B cell (primary cell): Measurements from ENCODE around the gene CRTAP. TPM values are rescaled to one million over a fixed set of nuclear protein-coding genes. Genes with fewer than 3 reads are reported as not detected.
"Not testable (repeated sequence)": the region's sequence is repeated elsewhere in the genome, so short reads cannot be mapped to it uniquely, and the experiment has no call there.

ENCODE experiments used
- ATAC-seq: fragments of 200-7000 bp; cut with Tn5 transposase; one replicate; pipeline ENCODE4 v1.10.0; 2021; ENCODE audit warnings: low read depth, mild to moderate bottlenecking, moderate number of reproducible peaks, moderate library complexity
- CTCF ChIA-PET: fragments of 350-600 bp; sonication (Branson Sonifier 250); formaldehyde crosslinking; loops from one replicate; lab custom pipeline; 2021; ENCODE audit warnings: antibody characterized with exemption, inconsistent platforms; lab: Charles Lee
- POLR2A ChIA-PET: fragments of 350-600 bp; sonication (Branson Sonifier 250); formaldehyde crosslinking; loops from one replicate; lab custom pipeline; 2021; ENCODE audit warnings: antibody characterized with exemption; lab: Charles Lee
- DNase-seq: peaks from one replicate; pipeline ENCODE4 v3.0.0; 2013
- H2AFZ ChIP-seq: 2 replicates; pipeline ENCODE4 v1.6.1; 2012; ENCODE audit warnings: mild to moderate bottlenecking, low read depth, low read length; ENCODE audit not compliant: insufficient read depth, poor library complexity, severe bottlenecking
- H3K27ac ChIP-seq, 2 donors: 1 replicate in 1 of 2; 2 replicates in 1 of 2; pipeline ENCODE4 v1.5.1; 2012 to 2013; ENCODE audit warnings: low read length in 2 of 2, mild to moderate bottlenecking in 2 of 2, moderate library complexity in 1 of 2
- H3K27me3 ChIP-seq, 4 experiments: fragments of 200-600 bp in 1 of 4; sonication (generic) in 1 of 4; replicated peaks in 1 of 4; 1 replicate in 2 of 4; 2 replicates in 2 of 4; pipeline versions ENCODE4 v1.6.1 to v1.7.0; 2013 to 2016; ENCODE audit warnings: low read length in 3 of 4, mild to moderate bottlenecking in 2 of 4, mixed read lengths in 1 of 4, moderate library complexity in 1 of 4; ENCODE audit not compliant: insufficient read depth in 4 of 4, control insufficient read depth in 3 of 4; ENCODE audit errors: control extremely low read depth in 1 of 4
- H3K36me3 ChIP-seq, 2 experiments: replicated peaks in 1 of 2; 1 replicate in 1 of 2; 2 replicates in 1 of 2; pipeline versions ENCODE4 v1.6.1 to v1.7.1; 2013; ENCODE audit warnings: low read length in 1 of 2; ENCODE audit not compliant: insufficient read depth in 2 of 2, control insufficient read depth in 1 of 2; ENCODE audit errors: control extremely low read depth in 1 of 2, extremely low read depth in 1 of 2
- H3K4me1 ChIP-seq, 2 donors: fragments of 200-600 bp in 1 of 2; sonication (generic) in 1 of 2; 1 replicate in 1 of 2; 2 replicates in 1 of 2; pipeline versions ENCODE4 v1.5.1 to v1.6.1; 2013 to 2017; ENCODE audit warnings: low read length in 2 of 2; ENCODE audit not compliant: control insufficient read depth in 2 of 2, insufficient read depth in 2 of 2
- H3K4me2 ChIP-seq: replicated peaks from 2 replicates; pipeline ENCODE3; 2012; ENCODE audit warnings: mild to moderate bottlenecking, low read depth, low read length; ENCODE audit not compliant: poor library complexity, severe bottlenecking
- H3K4me3 ChIP-seq, 5 experiments: fragments of 200-600 bp in 1 of 5; sonication (generic) in 1 of 5; 1 replicate in 3 of 5; 2 replicates in 2 of 5; pipeline versions ENCODE4 v1.5.1 to v1.7.0; 2011 to 2016; ENCODE audit warnings: low read length in 4 of 5, mild to moderate bottlenecking in 4 of 5, low read depth in 2 of 5, control low read depth in 1 of 5, moderate library complexity in 1 of 5; ENCODE audit not compliant: insufficient read depth in 1 of 5; ENCODE audit errors: control extremely low read depth in 1 of 5, extremely low read depth in 1 of 5
- H3K79me2 ChIP-seq: fragments of 200-600 bp; sonication (generic); one replicate; pipeline ENCODE4 v1.6.0; 2016; ENCODE audit warnings: low read length; ENCODE audit not compliant: control insufficient read depth, insufficient read depth
- H3K9ac ChIP-seq: fragments of 200-600 bp; sonication (generic); 2 replicates; pipeline ENCODE4 v1.6.1; 2017; ENCODE audit warnings: mild to moderate bottlenecking, low read length, moderate library complexity
- H3K9me3 ChIP-seq, 3 donors: one replicate each; pipeline versions ENCODE4 v1.6.1 to v1.7.1; 2013; ENCODE audit warnings: low read length in 2 of 3; ENCODE audit not compliant: control insufficient read depth in 2 of 3, insufficient read depth in 1 of 3; ENCODE audit errors: control extremely low read depth in 1 of 3
- H4K20me1 ChIP-seq: 2 replicates; pipeline ENCODE4 v1.6.0; 2012; ENCODE audit warnings: mild to moderate bottlenecking, low read length; ENCODE audit not compliant: insufficient read depth, control insufficient read depth, poor library complexity, severe bottlenecking
- H3K27ac Mint-ChIP-seq: one replicate; pipeline ENCODE4 v1.8.0; 2021; ENCODE audit warnings: mixed read lengths
- H3K27me3 Mint-ChIP-seq: one replicate; pipeline ENCODE4 v1.8.0; 2021; ENCODE audit warnings: mixed read lengths
- H3K4me1 Mint-ChIP-seq: one replicate; pipeline ENCODE4 v1.8.0; 2021; ENCODE audit warnings: mixed read lengths
- H3K4me3 Mint-ChIP-seq: one replicate; pipeline ENCODE4 v1.8.0; 2021; ENCODE audit warnings: mixed read lengths
- H3K9me3 Mint-ChIP-seq: one replicate; pipeline ENCODE4 v1.8.0; 2022; ENCODE audit warnings: mixed read lengths; ENCODE audit not compliant: insufficient read depth
- CTCF ChIP-seq: fragments of 200-600 bp; IDR thresholded peaks from one replicate; pipeline ENCODE4 v1.8.0; 2022; ENCODE audit warnings: antibody characterized with exemption, mild to moderate bottlenecking
- EZH2 ChIP-seq: IDR thresholded peaks from 2 replicates; pipeline ENCODE4 v1.6.1; 2012; ENCODE audit warnings: borderline replicate concordance, low read depth, mild to moderate bottlenecking, moderate library complexity, low read length; ENCODE audit not compliant: insufficient read depth, poor library complexity, severe bottlenecking
- WGBS: methylation state at CpG from one replicate; pipeline ENCODE4 v1.1.5; 2013; ENCODE audit warnings: missing lambda C conversion rate; ENCODE audit not compliant: insufficient coverage; 5-methylcytosine and 5-hydroxymethylcytosine counted together
- intact Hi-C: fragments of 100-400 bp; cut with micrococcal nuclease; formaldehyde crosslinking; loops from one replicate; pipeline ENCODE4 v1.10.0; 2022
- polyA plus RNA-seq: library from polyadenylated mRNA; depleted of rRNA; stranded (reverse); fragments of >200 nt; gene quantifications from 2 replicates; pipeline ENCODE4 v1.2.3, GENCODE V29; 2012
- total RNA-seq, 2 donors: library from RNA; stranded (reverse); fragments of 120-200 nt in 1 of 2; gene quantifications; 1 replicate in 1 of 2; 2 replicates in 1 of 2; pipeline versions ENCODE4 v1.2.3 to v1.2.4, GENCODE V29; 2013 to 2022

Gene CRTAP
- total and polyA plus RNA-seq, 2 donors (not counting 1 experiment from before 2014, with no cell fraction given), result 20.3 to 55.0 TPM

- ChIA-PET CTCF (no interaction called here), POLR2A (no interaction called here)
- H4K20me1 ChIP-seq, result no peaks in the 10 kb centered on the region
- no peak overlapping the region for H3K27ac ChIP-seq
- no peak overlapping the region for H3K27ac Mint-ChIP-seq
- 88% methylated on average over 1 of the region's 1 CpG for WGBS
- no peaks in the 10 kb centered on the region for H3K27me3 ChIP-seq
- no peak overlapping the region for H3K9ac ChIP-seq
- no peak overlapping the region for H3K4me3 Mint-ChIP-seq
- no peak for DNase-seq
- H3K4me1 ChIP-seq, result no peaks in the 10 kb centered on the region
- ATAC-seq, result no peak
- no peak overlapping the region for H3K4me2 ChIP-seq
- peaks cover 10% of the 10 kb centered on the region for H3K9me3 Mint-ChIP-seq
- peaks cover 1 to 10% (median 9%) of the 10 kb centered on the region in 3 donors for H3K9me3 ChIP-seq
- intact Hi-C loops, result no loop called here
- H3K4me3 ChIP-seq, result no peak overlapping the region
- no peaks in the 10 kb centered on the region for H3K4me1 Mint-ChIP-seq
- TF ChIP-seq CTCF (no peak), EZH2 (no peak)
- H3K27me3 Mint-ChIP-seq, result peaks cover 4% of the 10 kb centered on the region
- no peak overlapping the region for H2AFZ ChIP-seq
- no peaks in the 10 kb centered on the region for H3K79me2 ChIP-seq
- no peaks in the 10 kb centered on the region for H3K36me3 ChIP-seq
These were observed 65.3 kb downstream of the CRTAP start for GRCh38 chr3:33179132-33179531.

DNA sequence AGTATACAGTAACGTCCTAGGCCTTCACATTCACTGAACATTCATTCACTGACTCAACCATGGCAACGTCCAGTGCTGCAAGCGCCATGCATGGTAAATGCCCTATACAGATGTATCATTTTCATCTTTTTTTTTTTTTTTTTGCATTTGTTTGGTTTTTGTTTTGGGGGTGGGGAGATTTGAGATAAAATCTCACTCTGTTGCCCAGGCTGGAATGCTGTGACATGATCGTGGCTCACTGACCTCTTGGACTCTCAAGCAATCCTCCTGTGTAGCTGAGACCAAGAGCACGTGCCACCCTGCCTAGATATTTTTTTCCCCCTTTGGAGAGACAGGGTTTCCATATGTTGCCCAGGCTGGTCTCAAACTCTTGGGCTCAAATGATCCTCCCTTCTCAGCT lies 67.4 kb downstream of the CRTAP start:
- H3K27me3 ChIP-seq, result peaks cover 0 to 5% (median 0%) of the 10 kb centered on the region in 4 experiments
- peaks cover 1 to 10% (median 9%) of the 10 kb centered on the region in 3 donors for H3K9me3 ChIP-seq
- WGBS, result 100% methylated on average over 2 of the region's 5 CpGs
- no peak overlapping the region for H3K4me3 ChIP-seq
- intact Hi-C loops, result no loop called here
- H3K36me3 ChIP-seq, result no peaks in the 10 kb centered on the region
- H3K4me2 ChIP-seq, result no peak overlapping the region
- DNase-seq (no peak), ATAC-seq (no peak)
- H4K20me1 ChIP-seq, result no peaks in the 10 kb centered on the region
- H3K79me2 ChIP-seq, result no peaks in the 10 kb centered on the region
- TF ChIP-seq CTCF (no peak), EZH2 (no peak)
- CTCF ChIA-PET, result no interaction called here
- H3K27me3 Mint-ChIP-seq, result peaks cover 9% of the 10 kb centered on the region
- H2AFZ ChIP-seq, result no peak overlapping the region
- no peak overlapping the region for H3K4me3 Mint-ChIP-seq
- no peak overlapping the region for H3K27ac Mint-ChIP-seq
- POLR2A ChIA-PET, result no interaction called here
- H3K9ac ChIP-seq, result no peak overlapping the region
- no peaks in the 10 kb centered on the region for H3K4me1 Mint-ChIP-seq
- H3K27ac ChIP-seq, result no peak overlapping the region
- H3K4me1 ChIP-seq, result no peaks in the 10 kb centered on the region
- peaks cover 10% of the 10 kb centered on the region for H3K9me3 Mint-ChIP-seq

- not testable (repeated sequence) for H3K36me3 ChIP-seq
These were observed 67.8 kb downstream of the CRTAP start for GRCh38 chr3:33181641-33182040.

More at GRCh38 chr3:33181641-33182040, 67.8 kb downstream of the CRTAP start:
- H3K79me2 ChIP-seq, H3K4me3 ChIP-seq, H3K4me2 ChIP-seq, H4K20me1 ChIP-seq, H3K27ac ChIP-seq, POLR2A ChIA-PET, H3K4me1 Mint-ChIP-seq, H3K27me3 ChIP-seq, DNase-seq, H3K4me1 ChIP-seq, H3K27ac Mint-ChIP-seq, H3K4me3 Mint-ChIP-seq, H3K9ac ChIP-seq, ATAC-seq, H2AFZ ChIP-seq, intact Hi-C loops, CTCF ChIA-PET: not testable (repeated sequence)
- Mint-ChIP-seq H3K9me3 (peaks cover 10% of the 10 kb centered on the region), H3K27me3 (peaks cover 11% of the 10 kb centered on the region)
- whole genome bisulfite sequencing, result no CpG with 5 or more reads among the region's 1 CpG
- H3K9me3 ChIP-seq, result peaks cover 1 to 10% (median 9%) of the 10 kb centered on the region in 3 donors
